GM23338 (cell line): ENCODE measurements around the gene LPAR1.

Experiments
- CREB1 ChIP-seq: fragments of 250-450 bp; sonication (Bioruptor Pico); IDR thresholded peaks from 2 replicates; pipeline ENCODE4 v1.5.0; 2020; ENCODE audit warnings: low read depth, mild to moderate bottlenecking, moderate library complexity
- CTCF ChIP-seq, 2 experiments: fragments of 200-600 bp in 1 of 2; sonication (generic) in 1 of 2; conservative IDR thresholded peaks; 2 replicates each; pipeline versions ENCODE4 v1.5.1 to v1.6.1; 2016 to 2017; ENCODE audit warnings: antibody characterized with exemption in 2 of 2, low read depth in 2 of 2, mild to moderate bottlenecking in 2 of 2, moderate library complexity in 1 of 2
- EZH2 ChIP-seq: fragments of 200-600 bp; sonication (generic); IDR thresholded peaks from one replicate; pipeline ENCODE4 v1.8.0; 2017; ENCODE audit warnings: antibody characterized with exemption, mild to moderate bottlenecking, low read depth; ENCODE audit not compliant: unreplicated experiment
- EZH2phosphoT487 ChIP-seq: fragments of 200-600 bp; sonication (generic); IDR thresholded peaks from one replicate; pipeline ENCODE4 v1.8.1; 2018; ENCODE audit warnings: antibody characterized with exemption; ENCODE audit not compliant: unreplicated experiment
- JUNB ChIP-seq: IDR thresholded peaks from one replicate; pipeline ENCODE4 v1.6.1; 2016; ENCODE audit warnings: antibody characterized with exemption; ENCODE audit not compliant: unreplicated experiment
- NANOG ChIP-seq: IDR thresholded peaks from 2 replicates; pipeline ENCODE4 v1.6.1; 2016; ENCODE audit warnings: antibody characterized with exemption, borderline replicate concordance
- POLR2AphosphoS5 ChIP-seq: IDR thresholded peaks from 2 replicates; pipeline ENCODE4 v1.6.1; 2016; ENCODE audit warnings: antibody characterized with exemption, low read depth
- REST ChIP-seq: IDR thresholded peaks from one replicate; pipeline ENCODE4 v1.6.1; 2018; ENCODE audit warnings: antibody characterized with exemption; ENCODE audit not compliant: unreplicated experiment
- STAT1 ChIP-seq: IDR thresholded peaks from one replicate; pipeline ENCODE4 v1.6.1; 2016; ENCODE audit warnings: antibody characterized with exemption; ENCODE audit not compliant: unreplicated experiment
- ZNF331 ChIP-seq: fragments of 250-450 bp; sonication (Bioruptor Pico); IDR thresholded peaks from 2 replicates; pipeline ENCODE4 v1.5.0; 2020; ENCODE audit warnings: low read depth, mild to moderate bottlenecking, moderate library complexity
- ZNF462 ChIP-seq: fragments of 250-450 bp; sonication (Bioruptor Pico); IDR thresholded peaks from 2 replicates; pipeline ENCODE4 v1.5.0; 2020; ENCODE audit warnings: mild to moderate bottlenecking, moderate library complexity
- TF ChIP-seq, protein P1 (sequence below): IDR thresholded peaks from 2 replicates; pipeline ENCODE4 v1.6.1; 2016; ENCODE audit warnings: antibody characterized with exemption

- TF ChIP-seq POLR2AphosphoS5 (no peak), CTCF (conservative IDR thresholded peaks at IDR 0.05; ENCODE audit: low read depth in 2 of 2) (no peak), CREB1 (CRISPR knock-in tag) (no peak), ZNF331 (no peak), EZH2 (no peak), REST (no peak), JUNB (no peak), EZH2phosphoT487 (no peak), STAT1 (no peak), NANOG (no peak), ZNF462 (no peak)
- TF ChIP-seq, protein P1, sequence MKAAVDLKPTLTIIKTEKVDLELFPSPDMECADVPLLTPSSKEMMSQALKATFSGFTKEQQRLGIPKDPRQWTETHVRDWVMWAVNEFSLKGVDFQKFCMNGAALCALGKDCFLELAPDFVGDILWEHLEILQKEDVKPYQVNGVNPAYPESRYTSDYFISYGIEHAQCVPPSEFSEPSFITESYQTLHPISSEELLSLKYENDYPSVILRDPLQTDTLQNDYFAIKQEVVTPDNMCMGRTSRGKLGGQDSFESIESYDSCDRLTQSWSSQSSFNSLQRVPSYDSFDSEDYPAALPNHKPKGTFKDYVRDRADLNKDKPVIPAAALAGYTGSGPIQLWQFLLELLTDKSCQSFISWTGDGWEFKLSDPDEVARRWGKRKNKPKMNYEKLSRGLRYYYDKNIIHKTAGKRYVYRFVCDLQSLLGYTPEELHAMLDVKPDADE, result no peak
These were observed 139.9 kb downstream of the LPAR1 start for GRCh38 chr9:110898358-110898757.
